ENCODE results near the gene SH3RF3. TPM values are rescaled to one million over a fixed set of nuclear protein-coding genes. Genes with fewer than 3 reads are reported as not detected.

SH3RF3 gene
- total and polyA plus RNA-seq, 2 donors (not counting 1 experiment from before 2014, with no cell fraction given), result 8.3 to 10.1 TPM

- DNase-seq (ENCODE audit: low read depth in 2 of 2), result no peak
- H3K79me2 ChIP-seq (ENCODE audit: control insufficient read depth, insufficient read depth, low read length), result peaks cover 23% of the 10 kb centered on the region
- H2AFZ ChIP-seq (ENCODE audit: low read length), result no peak overlapping the region
Measured at GRCh38 chr2:109341355-109342255, 212.6 kb downstream of the SH3RF3 start.

DNA sequence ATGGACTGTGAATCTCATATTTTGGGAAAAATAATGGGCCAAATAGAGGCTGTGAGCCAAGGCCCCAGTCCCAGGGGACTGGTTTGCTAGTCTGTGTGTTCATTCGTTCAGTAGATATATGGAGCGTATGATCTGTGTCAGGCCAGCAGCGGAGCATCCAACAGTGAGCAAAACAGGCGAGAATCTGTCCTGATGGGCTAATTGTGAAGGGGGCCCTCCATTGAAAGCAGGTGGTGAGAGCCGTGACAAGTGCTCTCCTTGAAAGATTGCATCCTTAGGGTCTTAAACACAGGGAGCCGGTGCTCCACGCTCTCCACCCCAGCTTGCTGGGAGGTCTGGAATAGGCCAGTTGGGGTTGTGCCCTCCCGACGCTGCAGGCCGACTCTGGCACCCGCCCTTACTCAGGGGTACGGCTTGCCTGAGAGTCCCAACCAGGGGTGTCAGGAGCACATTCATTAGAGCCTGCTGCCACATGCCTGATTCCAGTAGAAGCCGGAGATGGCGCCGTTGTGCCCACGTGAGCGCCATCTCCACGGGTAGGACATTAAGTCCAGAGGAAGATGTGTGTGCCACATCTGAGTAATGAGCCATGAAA, 213.3 kb downstream of the SH3RF3 start:
- no peak for DNase-seq (ENCODE audit: low read depth in 2 of 2)
- Histone ChIP-seq H4K20me1 (ENCODE audit: control insufficient read depth, extremely low read depth, insufficient read depth, low read length) (no peaks in the 10 kb centered on the region), H3K27me3 (ENCODE audit: control insufficient read depth, insufficient read depth, low read length) (no peaks in the 10 kb centered on the region), H3K9me3 (ENCODE audit: control insufficient read depth, insufficient read depth, low read depth, low read length) (no peaks in the 10 kb centered on the region), H3K9ac (ENCODE audit: insufficient read depth, low read length) (no peak overlapping the region), H3K36me3 (ENCODE audit: control insufficient read depth, insufficient read depth, low read length) (no peaks in the 10 kb centered on the region), H3K4me3 (replicated peaks in 1 of 4; ENCODE audit: control extremely low read depth in 1 of 4, insufficient read depth in 1 of 4, low read depth in 3 of 4, low read length in 4 of 4) (no peak overlapping the region), H2AFZ (ENCODE audit: low read length) (no peak overlapping the region), H3K4me1 (ENCODE audit: control insufficient read depth, extremely low read depth, insufficient read depth, low read length) (peaks cover 15% of the 10 kb centered on the region), H3K27ac (ENCODE audit: insufficient read depth, low read length) (no peak overlapping the region), H3K79me2 (ENCODE audit: control insufficient read depth, insufficient read depth, low read length) (peaks cover 20% of the 10 kb centered on the region), H3K4me2 (ENCODE audit: extremely low read depth, insufficient read depth, low read length) (no peak overlapping the region)
- TF ChIP-seq EZH2 (IDR thresholded peaks at IDR 0.05; ENCODE audit: low read length, missing control alignments) (no peak), CTCF (conservative IDR thresholded peaks at IDR 0.05 in 1 of 2, IDR thresholded peaks at IDR 0.05 in 1 of 2; ENCODE audit: low read depth in 1 of 2, low read length in 2 of 2) (no peak)

More at GRCh38 chr2:109341355-109342255, 212.6 kb downstream of the SH3RF3 start:
- Histone ChIP-seq H4K20me1 (ENCODE audit: control insufficient read depth, extremely low read depth, insufficient read depth, low read length) (no peaks in the 10 kb centered on the region), H3K9me3 (ENCODE audit: control insufficient read depth, insufficient read depth, low read depth, low read length) (no peaks in the 10 kb centered on the region), H3K4me1 (ENCODE audit: control insufficient read depth, extremely low read depth, insufficient read depth, low read length) (peaks cover 21% of the 10 kb centered on the region), H3K4me2 (ENCODE audit: extremely low read depth, insufficient read depth, low read length) (no peak overlapping the region), H3K4me3 (replicated peaks in 1 of 4; ENCODE audit: control extremely low read depth in 1 of 4, insufficient read depth in 1 of 4, low read depth in 3 of 4, low read length in 4 of 4) (no peak overlapping the region), H3K27me3 (ENCODE audit: control insufficient read depth, insufficient read depth, low read length) (no peaks in the 10 kb centered on the region), H3K9ac (ENCODE audit: insufficient read depth, low read length) (no peak overlapping the region), H3K27ac (ENCODE audit: insufficient read depth, low read length) (no peak overlapping the region), H3K36me3 (ENCODE audit: control insufficient read depth, insufficient read depth, low read length) (no peaks in the 10 kb centered on the region)
- no peak for TF ChIP-seq EZH2 (IDR thresholded peaks at IDR 0.05; ENCODE audit: low read length, missing control alignments)
- TF ChIP-seq CTCF (conservative IDR thresholded peaks at IDR 0.05 in 1 of 2, IDR thresholded peaks at IDR 0.05 in 1 of 2; ENCODE audit: low read depth in 1 of 2, low read length in 2 of 2), result no peak

GRCh38 chr2:109342930-109343329, 213.9 kb downstream of the SH3RF3 start:
- Histone ChIP-seq H3K79me2 (ENCODE audit: control insufficient read depth, insufficient read depth, low read length) (peaks cover 16% of the 10 kb centered on the region), H2AFZ (ENCODE audit: low read length) (no peak overlapping the region), H3K4me2 (ENCODE audit: extremely low read depth, insufficient read depth, low read length) (no peak overlapping the region), H3K4me1 (ENCODE audit: control insufficient read depth, extremely low read depth, insufficient read depth, low read length) (peaks cover 14% of the 10 kb centered on the region), H4K20me1 (ENCODE audit: control insufficient read depth, extremely low read depth, insufficient read depth, low read length) (no peaks in the 10 kb centered on the region), H3K9ac (ENCODE audit: insufficient read depth, low read length) (no peak overlapping the region), H3K4me3 (replicated peaks in 1 of 4; ENCODE audit: control extremely low read depth in 1 of 4, insufficient read depth in 1 of 4, low read depth in 3 of 4, low read length in 4 of 4) (no peak overlapping the region), H3K27me3 (ENCODE audit: control insufficient read depth, insufficient read depth, low read length) (no peaks in the 10 kb centered on the region), H3K27ac (ENCODE audit: insufficient read depth, low read length) (no peak overlapping the region), H3K9me3 (ENCODE audit: control insufficient read depth, insufficient read depth, low read depth, low read length) (no peaks in the 10 kb centered on the region), H3K36me3 (ENCODE audit: control insufficient read depth, insufficient read depth, low read length) (no peaks in the 10 kb centered on the region)
- TF ChIP-seq CTCF (conservative IDR thresholded peaks at IDR 0.05 in 1 of 2, IDR thresholded peaks at IDR 0.05 in 1 of 2; ENCODE audit: low read depth in 1 of 2, low read length in 2 of 2) (no peak), EZH2 (IDR thresholded peaks at IDR 0.05; ENCODE audit: low read length, missing control alignments) (no peak)
- no peak for DNase-seq (ENCODE audit: low read depth in 2 of 2)

Data from fibroblast of lung (primary cell).